Measurements from ENCODE around the gene ARID3C.

The ARID3C gene

GRCh38 chr9:34589636-34590380, 39.1 kb downstream of the ARID3C start, which contains the start of gene CNTFR:
CNTFR (minus strand) TSS chr9:34589724; CDS start chr9:34568981, 20,743 bp downstream.
- H3K23ac ChIP-seq (ENCODE audit: low read length), result no peak within 1 kb of the TSS
- H3K4ac ChIP-seq (ENCODE audit: low read depth, low read length), result no peak within 1 kb of the TSS
- peaks cover 9% of the 10 kb centered on the region for H3K9me3 ChIP-seq (ENCODE audit: insufficient read depth, low read depth, low read length)
- H2AK5ac ChIP-seq (ENCODE audit: low read length), result no peak within 1 kb of the TSS
- no peak for DNase-seq
- H3K4me2 ChIP-seq (ENCODE audit: low read length), result peak within 1 kb of the TSS; percentile 66
- H3K36me3 ChIP-seq (ENCODE audit: control insufficient read depth in 1 of 2, insufficient read depth in 2 of 2, low read length in 2 of 2), result no peaks in the 10 kb centered on the region
- no peak within 1 kb of the TSS for H3K18ac ChIP-seq (ENCODE audit: low read length)
- no peak within 1 kb of the TSS for H4K12ac ChIP-seq (ENCODE audit: low read depth, low read length)
- no CpG with 5 or more reads among the region's 104 CpGs for WGBS (ENCODE audit: extremely low coverage, insufficient coverage, insufficient read length)
- no peak within 1 kb of the TSS for H3K9ac ChIP-seq (ENCODE audit: low read length)
- no peak within 1 kb of the TSS for H2BK12ac ChIP-seq (ENCODE audit: low read length)
- no peak within 1 kb of the TSS for H2AFZ ChIP-seq (ENCODE audit: insufficient read depth, low read length, poor library complexity)
- no peak within 1 kb of the TSS for H2BK5ac ChIP-seq (ENCODE audit: low read depth, low read length, poor library complexity)
- no peak within 1 kb of the TSS for H4K8ac ChIP-seq (ENCODE audit: low read depth, low read length)
- no peaks in the 10 kb centered on the region for H3K79me2 ChIP-seq (ENCODE audit: control insufficient read depth, insufficient read depth, low read length, poor library complexity)
- H3K79me1 ChIP-seq (ENCODE audit: low read length), result no peaks in the 10 kb centered on the region
- H3K27ac ChIP-seq (ENCODE audit: low read depth, low read length), result no peak within 1 kb of the TSS
- no peak within 1 kb of the TSS for H3K14ac ChIP-seq (ENCODE audit: low read length)
- H3K4me3 ChIP-seq (ENCODE audit: low read depth, low read length), result peak within 1 kb of the TSS; percentile 60
- no peak within 1 kb of the TSS for H2BK120ac ChIP-seq (ENCODE audit: insufficient read depth, low read length, poor library complexity)
- peaks cover 12 to 14% of the 10 kb centered on the region in 2 experiments for H3K4me1 ChIP-seq (ENCODE audit: control insufficient read depth in 1 of 2, insufficient read depth in 2 of 2, low read length in 2 of 2)
- H4K91ac ChIP-seq (ENCODE audit: low read depth, low read length), result no peak within 1 kb of the TSS
- H3K27me3 ChIP-seq (ENCODE audit: insufficient read depth, low read length), result peaks cover 82% of the 10 kb centered on the region

GRCh38 chr9:34588671-34589635, 39.9 kb downstream of the ARID3C start:
- Histone ChIP-seq H2AK5ac (ENCODE audit: low read length) (no peak overlapping the region), H3K27me3 (ENCODE audit: insufficient read depth, low read length) (peaks cover 85% of the 10 kb centered on the region), H3K79me1 (ENCODE audit: low read length) (no peaks in the 10 kb centered on the region), H4K8ac (ENCODE audit: low read depth, low read length) (no peak overlapping the region), H3K23ac (ENCODE audit: low read length) (no peak overlapping the region), H3K9me3 (ENCODE audit: insufficient read depth, low read depth, low read length) (peaks cover 10% of the 10 kb centered on the region), H3K4me2 (ENCODE audit: low read length) (peak overlapping the region; percentile 66), H3K4ac (ENCODE audit: low read depth, low read length) (no peak overlapping the region), H4K91ac (ENCODE audit: low read depth, low read length) (no peak overlapping the region), H3K9ac (ENCODE audit: low read length) (no peak overlapping the region), H2BK5ac (ENCODE audit: low read depth, low read length, poor library complexity) (no peak overlapping the region), H2AFZ (ENCODE audit: insufficient read depth, low read length, poor library complexity) (no peak overlapping the region), H3K18ac (ENCODE audit: low read length) (no peak overlapping the region), H3K27ac (ENCODE audit: low read depth, low read length) (no peak overlapping the region), H4K12ac (ENCODE audit: low read depth, low read length) (no peak overlapping the region), H3K79me2 (ENCODE audit: control insufficient read depth, insufficient read depth, low read length, poor library complexity) (no peaks in the 10 kb centered on the region), H2BK12ac (ENCODE audit: low read length) (no peak overlapping the region), H3K4me3 (ENCODE audit: low read depth, low read length) (peak overlapping the region; percentile 60), H3K4me1 (ENCODE audit: control insufficient read depth in 1 of 2, insufficient read depth in 2 of 2, low read length in 2 of 2) (peaks cover 12 to 14% of the 10 kb centered on the region in 2 experiments), H3K14ac (ENCODE audit: low read length) (no peak overlapping the region), H3K36me3 (ENCODE audit: control insufficient read depth in 1 of 2, insufficient read depth in 2 of 2, low read length in 2 of 2) (no peaks in the 10 kb centered on the region), H2BK120ac (ENCODE audit: insufficient read depth, low read length, poor library complexity) (no peak overlapping the region)
- WGBS (ENCODE audit: extremely low coverage, insufficient coverage, insufficient read length), result no CpG with 5 or more reads among the region's 86 CpGs
- DNase-seq, result no peak

GRCh38 chr9:34587271-34587670, 41.6 kb downstream of the ARID3C start:
- Histone ChIP-seq H4K12ac (ENCODE audit: low read depth, low read length) (no peak overlapping the region), H4K91ac (ENCODE audit: low read depth, low read length) (no peak overlapping the region), H2AK5ac (ENCODE audit: low read length) (no peak overlapping the region), H2BK5ac (ENCODE audit: low read depth, low read length, poor library complexity) (no peak overlapping the region), H3K18ac (ENCODE audit: low read length) (no peak overlapping the region), H3K4ac (ENCODE audit: low read depth, low read length) (no peak overlapping the region), H3K14ac (ENCODE audit: low read length) (no peak overlapping the region), H4K8ac (ENCODE audit: low read depth, low read length) (no peak overlapping the region), H3K4me2 (ENCODE audit: low read length) (no peak overlapping the region), H3K4me3 (ENCODE audit: low read depth, low read length) (no peak overlapping the region), H3K27ac (ENCODE audit: low read depth, low read length) (no peak overlapping the region), H3K27me3 (ENCODE audit: insufficient read depth, low read length) (peaks cover 74% of the 10 kb centered on the region), H2BK120ac (ENCODE audit: insufficient read depth, low read length, poor library complexity) (no peak overlapping the region), H2AFZ (ENCODE audit: insufficient read depth, low read length, poor library complexity) (no peak overlapping the region), H3K79me1 (ENCODE audit: low read length) (no peaks in the 10 kb centered on the region), H3K9ac (ENCODE audit: low read length) (no peak overlapping the region), H2BK12ac (ENCODE audit: low read length) (no peak overlapping the region), H3K79me2 (ENCODE audit: control insufficient read depth, insufficient read depth, low read length, poor library complexity) (no peaks in the 10 kb centered on the region), H3K36me3 (ENCODE audit: control insufficient read depth in 1 of 2, insufficient read depth in 2 of 2, low read length in 2 of 2) (no peaks in the 10 kb centered on the region), H3K9me3 (ENCODE audit: insufficient read depth, low read depth, low read length) (peaks cover 10% of the 10 kb centered on the region), H3K23ac (ENCODE audit: low read length) (no peak overlapping the region), H3K4me1 (ENCODE audit: control insufficient read depth in 1 of 2, insufficient read depth in 2 of 2, low read length in 2 of 2) (peaks cover 12 to 14% of the 10 kb centered on the region in 2 experiments)
- no CpG with 5 or more reads among the region's 2 CpGs for WGBS (ENCODE audit: extremely low coverage, insufficient coverage, insufficient read length)
- DNase-seq, result no peak

- Histone ChIP-seq H3K4me1 (ENCODE audit: control insufficient read depth in 1 of 2, insufficient read depth in 2 of 2, low read length in 2 of 2) (peaks cover 9 to 14% of the 10 kb centered on the region in 2 experiments), H2BK120ac (ENCODE audit: insufficient read depth, low read length, poor library complexity) (no peak overlapping the region), H3K9me3 (ENCODE audit: insufficient read depth, low read depth, low read length) (peaks cover 10% of the 10 kb centered on the region), H3K4me2 (ENCODE audit: low read length) (no peak overlapping the region), H3K18ac (ENCODE audit: low read length) (no peak overlapping the region), H3K9ac (ENCODE audit: low read length) (no peak overlapping the region), H4K12ac (ENCODE audit: low read depth, low read length) (no peak overlapping the region), H2BK12ac (ENCODE audit: low read length) (no peak overlapping the region), H4K91ac (ENCODE audit: low read depth, low read length) (no peak overlapping the region), H2AFZ (ENCODE audit: insufficient read depth, low read length, poor library complexity) (no peak overlapping the region), H3K23ac (ENCODE audit: low read length) (no peak overlapping the region), H3K79me2 (ENCODE audit: control insufficient read depth, insufficient read depth, low read length, poor library complexity) (no peaks in the 10 kb centered on the region), H3K4me3 (ENCODE audit: low read depth, low read length) (no peak overlapping the region), H3K14ac (ENCODE audit: low read length) (no peak overlapping the region), H3K4ac (ENCODE audit: low read depth, low read length) (no peak overlapping the region), H3K27ac (ENCODE audit: low read depth, low read length) (no peak overlapping the region), H3K79me1 (ENCODE audit: low read length) (no peaks in the 10 kb centered on the region), H3K27me3 (ENCODE audit: insufficient read depth, low read length) (peaks cover 65% of the 10 kb centered on the region), H3K36me3 (ENCODE audit: control insufficient read depth in 1 of 2, insufficient read depth in 2 of 2, low read length in 2 of 2) (no peaks in the 10 kb centered on the region), H2AK5ac (ENCODE audit: low read length) (no peak overlapping the region), H4K8ac (ENCODE audit: low read depth, low read length) (no peak overlapping the region), H2BK5ac (ENCODE audit: low read depth, low read length, poor library complexity) (no peak overlapping the region)
- no CpG with 5 or more reads among the region's 11 CpGs for WGBS (ENCODE audit: extremely low coverage, insufficient coverage, insufficient read length)
- DNase-seq, result no peak
Measured at GRCh38 chr9:34585946-34586669, 42.8 kb downstream of the ARID3C start.
